22Rv1 (cell line): ENCODE data around the gene CD69.

Source experiments
- CTCF ChIP-seq: fragments of 450-650 bp; IDR thresholded peaks from 2 replicates; pipeline ENCODE4 v1.5.1; 2017; ENCODE audit warnings: mild to moderate bottlenecking
- ZFX ChIP-seq: fragments of 450-650 bp; IDR thresholded peaks from 2 replicates; pipeline ENCODE4 v1.6.1; 2017; ENCODE audit warnings: antibody characterized with exemption, borderline replicate concordance

- TF ChIP-seq CTCF (no peak), ZFX (no peak)
Measured at GRCh38 chr12:9755035-9755434, 5.7 kb downstream of the CD69 start.
